ENCODE measurements around the gene ISY1.
A peak's percentile ranks its signal among the peaks of the same experiment; 100 is the strongest.
"Not testable (repeated sequence)": the region's sequence is repeated elsewhere in the genome, so short reads cannot be mapped to it uniquely, and the experiment has no call there.

Gene ISY1

GRCh38 chr3:129173206-129173605 is 12.3 kb upstream of the ISY1 start:
- no peak for DNase-seq (ENCODE audit: low spot score)
- in situ Hi-C loops (cut with MboI; ENCODE audit: low sequenced_read_pairs, unreplicated experiment), result no loop called here
- no peak for TF ChIP-seq CTCF (IDR thresholded peaks at IDR 0.05; ENCODE audit: borderline replicate concordance, control extremely low read depth, extremely low read depth, insufficient read depth, missing control alignments)

- TF ChIP-seq CTCF (IDR thresholded peaks at IDR 0.05; ENCODE audit: borderline replicate concordance, control extremely low read depth, extremely low read depth, insufficient read depth, missing control alignments), result no peak
- DNase-seq (ENCODE audit: low spot score), result no peak
- in situ Hi-C loops (cut with MboI; ENCODE audit: low sequenced_read_pairs, unreplicated experiment), result no loop called here
Observed at GRCh38 chr3:129166579-129167332, 5.9 kb upstream of the ISY1 start.

- DNase-seq (ENCODE audit: low spot score); in situ Hi-C loops (cut with MboI; ENCODE audit: low sequenced_read_pairs, unreplicated experiment): not testable (repeated sequence)
Observed at GRCh38 chr3:129165594-129165993, 4.7 kb upstream of the ISY1 start.

GRCh38 chr3:129164500-129164899 is 3.6 kb upstream of the ISY1 start:
- in situ Hi-C loops (cut with MboI; ENCODE audit: low sequenced_read_pairs, unreplicated experiment), result no loop called here
- TF ChIP-seq CTCF (IDR thresholded peaks at IDR 0.05; ENCODE audit: borderline replicate concordance, control extremely low read depth, extremely low read depth, insufficient read depth, missing control alignments), result no peak
- DNase-seq (ENCODE audit: low spot score), result no peak

- TF ChIP-seq CTCF (IDR thresholded peaks at IDR 0.05; ENCODE audit: borderline replicate concordance, control extremely low read depth, extremely low read depth, insufficient read depth, missing control alignments), result peak; percentile 21
- in situ Hi-C loops (cut with MboI; ENCODE audit: low sequenced_read_pairs, unreplicated experiment), result no loop called here
- DNase-seq (ENCODE audit: low spot score), result no peak
Observed at GRCh38 chr3:129162729-129163579, 2.1 kb upstream of the ISY1 start.

- DNase-seq (ENCODE audit: low spot score), result peak; percentile 43
- in situ Hi-C loops (cut with MboI; ENCODE audit: low sequenced_read_pairs, unreplicated experiment), result no loop called here
- TF ChIP-seq CTCF (IDR thresholded peaks at IDR 0.05; ENCODE audit: borderline replicate concordance, control extremely low read depth, extremely low read depth, insufficient read depth, missing control alignments), result no peak
Observed at GRCh38 chr3:129161860-129162271, 1.0 kb upstream of the ISY1 start.

GRCh38 chr3:129144786-129145185 is 16.1 kb downstream of the ISY1 start:
- DNase-seq (ENCODE audit: low spot score), result no peak
- in situ Hi-C loops (cut with MboI; ENCODE audit: low sequenced_read_pairs, unreplicated experiment), result no loop called here
- no peak for TF ChIP-seq CTCF (IDR thresholded peaks at IDR 0.05; ENCODE audit: borderline replicate concordance, control extremely low read depth, extremely low read depth, insufficient read depth, missing control alignments)

- in situ Hi-C loops (cut with MboI; ENCODE audit: low sequenced_read_pairs, unreplicated experiment); DNase-seq (ENCODE audit: low spot score): not testable (repeated sequence)
Observed at GRCh38 chr3:129141011-129141410, 19.9 kb downstream of the ISY1 start.

All from GM13976 (cell line).